Right lobe of liver (tissue), 4 donors: Measurements from ENCODE around the gene DNAAF8.

Experiments used
- CTCF ChIP-seq, 4 donors: fragments of 200-600 bp in 3 of 4; fragments of 450-650 bp in 1 of 4; IDR thresholded peaks; one replicate each; pipeline versions ENCODE4 v1.5.1 to v1.8.0; 2016 to 2022; ENCODE audit warnings: antibody characterized with exemption in 4 of 4, mild to moderate bottlenecking in 2 of 4
- POLR2A ChIP-seq: fragments of 450-650 bp; IDR thresholded peaks from one replicate; pipeline ENCODE4 v1.6.1; 2017; ENCODE audit warnings: antibody characterized with exemption, mild to moderate bottlenecking
- donor health status: DM: no; HTN: no; CAD: no.
- donor health status: DM: no; HTN: no; CAD: no.
- donor health status: DM: no; HTN: yes; CAD: no.

GRCh38 chr16:4689864-4690704 is 44.3 kb upstream of the DNAAF8 start:
- no peak for TF ChIP-seq CTCF (IDR thresholded peaks at IDR 0.05)
- TF ChIP-seq POLR2A, result no peak
